WERI-Rb-1 (cell line): ENCODE data around the gene PCSK6.

Source experiments
- DNase-seq: peaks from one replicate; pipeline ENCODE4 v3.0.0-alpha.2; 2020
- H3K27ac ChIP-seq: fragments of 250-450 bp; sonication (Bioruptor Pico); 2 replicates; pipeline ENCODE4 v1.5.1; 2020; ENCODE audit warnings: mild to moderate bottlenecking, moderate library complexity
- H3K27me3 ChIP-seq: fragments of 250-450 bp; sonication (Bioruptor Pico); 2 replicates; pipeline ENCODE4 v1.5.1; 2021; ENCODE audit warnings: mild to moderate bottlenecking, low read depth, moderate library complexity; ENCODE audit not compliant: insufficient read depth, severe bottlenecking
- H3K36me3 ChIP-seq: fragments of 250-450 bp; sonication (Bioruptor Pico); 2 replicates; pipeline ENCODE4 v1.5.1; 2020; ENCODE audit warnings: mild to moderate bottlenecking, moderate library complexity
- H3K4me3 ChIP-seq: 2 replicates; pipeline ENCODE4 v1.5.1; 2011; ENCODE audit warnings: low read depth, mild to moderate bottlenecking, control low read depth, low read length
- H3K9me3 ChIP-seq: fragments of 250-450 bp; sonication (Bioruptor Pico); 2 replicates; pipeline ENCODE4 v1.5.1; 2021; ENCODE audit warnings: mild to moderate bottlenecking, moderate library complexity; ENCODE audit not compliant: severe bottlenecking
- CTCF ChIP-seq: IDR thresholded peaks from 2 replicates; pipeline ENCODE4 v1.5.1; 2011; ENCODE audit warnings: low read depth, mild to moderate bottlenecking, control low read depth, inconsistent platforms, low read length

PCSK6 gene

GRCh38 chr15:101481381-101481705 is 8.2 kb downstream of the PCSK6 start:
- TF ChIP-seq CTCF = no peak
- Histone ChIP-seq H3K27me3 (no peaks in the 10 kb centered on the region), H3K36me3 (no peaks in the 10 kb centered on the region), H3K9me3 (no peaks in the 10 kb centered on the region), H3K27ac (no peak overlapping the region), H3K4me3 (no peak overlapping the region)
- no peak for DNase-seq

- no peak for DNase-seq
- no peaks in the 10 kb centered on the region for H3K27me3 ChIP-seq
- H3K4me3 ChIP-seq = no peak overlapping the region
- no peaks in the 10 kb centered on the region for H3K36me3 ChIP-seq
- H3K9me3 ChIP-seq = no peaks in the 10 kb centered on the region
- H3K27ac ChIP-seq = no peak overlapping the region
- no peak for TF ChIP-seq CTCF
Observed at GRCh38 chr15:101480613-101481380, 8.7 kb downstream of the PCSK6 start.

GRCh38 chr15:101479851-101480612 is 9.5 kb downstream of the PCSK6 start:
- TF ChIP-seq CTCF = no peak
- DNase-seq = no peak

GRCh38 chr15:101479342-101479845 is 10.1 kb downstream of the PCSK6 start:
- H3K9me3 ChIP-seq = no peaks in the 10 kb centered on the region
- no peak overlapping the region for H3K4me3 ChIP-seq
- no peaks in the 10 kb centered on the region for H3K36me3 ChIP-seq
- H3K27ac ChIP-seq = no peak overlapping the region
- no peaks in the 10 kb centered on the region for H3K27me3 ChIP-seq
- DNase-seq = no peak
- no peak for TF ChIP-seq CTCF

More at GRCh38 chr15:101479851-101480612, 9.5 kb downstream of the PCSK6 start:
- no peak overlapping the region for H3K4me3 ChIP-seq
- H3K9me3 ChIP-seq = no peaks in the 10 kb centered on the region
- no peaks in the 10 kb centered on the region for H3K36me3 ChIP-seq
- H3K27me3 ChIP-seq = no peaks in the 10 kb centered on the region
- no peak overlapping the region for H3K27ac ChIP-seq

- no peaks in the 10 kb centered on the region for H3K9me3 ChIP-seq
- TF ChIP-seq CTCF = no peak
- no peaks in the 10 kb centered on the region for H3K36me3 ChIP-seq
- no peak for DNase-seq
- H3K27me3 ChIP-seq = no peaks in the 10 kb centered on the region
- no peak overlapping the region for H3K27ac ChIP-seq
- no peak overlapping the region for H3K4me3 ChIP-seq
Observed at GRCh38 chr15:101478701-101479341, 10.7 kb downstream of the PCSK6 start.
